PFSK-1 (cell line): ENCODE measurements around the gene BCR.

ENCODE experiments used
- FOXP2 ChIP-seq: optimal IDR thresholded peaks from 2 replicates; pipeline ENCODE3; 2011; ENCODE audit warnings: borderline replicate concordance, control low read depth, inconsistent platforms; ENCODE audit not compliant: insufficient read depth; ENCODE audit errors: extremely low read length, extremely low read depth
- POLR2AphosphoS5 ChIP-seq: IDR thresholded peaks from 2 replicates; pipeline ENCODE4 v1.6.1; 2012; ENCODE audit warnings: low read depth, mild to moderate bottlenecking, control low read depth, low read length, moderate library complexity
- SIN3A ChIP-seq: IDR thresholded peaks from 2 replicates; pipeline ENCODE4 v1.6.1; 2012; ENCODE audit warnings: mild to moderate bottlenecking, low read length, moderate library complexity, borderline replicate concordance; ENCODE audit not compliant: insufficient read depth
- TAF1 ChIP-seq: IDR thresholded peaks from 2 replicates; pipeline ENCODE4 v1.6.1; 2012; ENCODE audit warnings: low read length, control low read depth, borderline replicate concordance; ENCODE audit not compliant: insufficient read depth
- TF ChIP-seq, protein P1 (sequence below), 2 experiments: IDR thresholded peaks; 2 replicates each; pipeline versions ENCODE4 v1.6.1 to v1.8.0; 2011 to 2012; ENCODE audit warnings: low read depth in 2 of 2, low read length in 2 of 2, control low read depth in 1 of 2, inconsistent platforms in 1 of 2, mild to moderate bottlenecking in 1 of 2, moderate library complexity in 1 of 2; ENCODE audit not compliant: insufficient read depth in 1 of 2

BCR gene

GRCh38 chr22:23225724-23226496 lies 45.6 kb downstream of the BCR start:
- TF ChIP-seq, protein P1, sequence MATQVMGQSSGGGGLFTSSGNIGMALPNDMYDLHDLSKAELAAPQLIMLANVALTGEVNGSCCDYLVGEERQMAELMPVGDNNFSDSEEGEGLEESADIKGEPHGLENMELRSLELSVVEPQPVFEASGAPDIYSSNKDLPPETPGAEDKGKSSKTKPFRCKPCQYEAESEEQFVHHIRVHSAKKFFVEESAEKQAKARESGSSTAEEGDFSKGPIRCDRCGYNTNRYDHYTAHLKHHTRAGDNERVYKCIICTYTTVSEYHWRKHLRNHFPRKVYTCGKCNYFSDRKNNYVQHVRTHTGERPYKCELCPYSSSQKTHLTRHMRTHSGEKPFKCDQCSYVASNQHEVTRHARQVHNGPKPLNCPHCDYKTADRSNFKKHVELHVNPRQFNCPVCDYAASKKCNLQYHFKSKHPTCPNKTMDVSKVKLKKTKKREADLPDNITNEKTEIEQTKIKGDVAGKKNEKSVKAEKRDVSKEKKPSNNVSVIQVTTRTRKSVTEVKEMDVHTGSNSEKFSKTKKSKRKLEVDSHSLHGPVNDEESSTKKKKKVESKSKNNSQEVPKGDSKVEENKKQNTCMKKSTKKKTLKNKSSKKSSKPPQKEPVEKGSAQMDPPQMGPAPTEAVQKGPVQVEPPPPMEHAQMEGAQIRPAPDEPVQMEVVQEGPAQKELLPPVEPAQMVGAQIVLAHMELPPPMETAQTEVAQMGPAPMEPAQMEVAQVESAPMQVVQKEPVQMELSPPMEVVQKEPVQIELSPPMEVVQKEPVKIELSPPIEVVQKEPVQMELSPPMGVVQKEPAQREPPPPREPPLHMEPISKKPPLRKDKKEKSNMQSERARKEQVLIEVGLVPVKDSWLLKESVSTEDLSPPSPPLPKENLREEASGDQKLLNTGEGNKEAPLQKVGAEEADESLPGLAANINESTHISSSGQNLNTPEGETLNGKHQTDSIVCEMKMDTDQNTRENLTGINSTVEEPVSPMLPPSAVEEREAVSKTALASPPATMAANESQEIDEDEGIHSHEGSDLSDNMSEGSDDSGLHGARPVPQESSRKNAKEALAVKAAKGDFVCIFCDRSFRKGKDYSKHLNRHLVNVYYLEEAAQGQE (IDR thresholded peaks at IDR 0.05; ENCODE audit: insufficient read depth in 1 of 2, low read depth in 2 of 2, low read length in 2 of 2): no peak
- TF ChIP-seq TAF1 (no peak), FOXP2 (no peak), SIN3A (no peak), POLR2AphosphoS5 (no peak)

DNA sequence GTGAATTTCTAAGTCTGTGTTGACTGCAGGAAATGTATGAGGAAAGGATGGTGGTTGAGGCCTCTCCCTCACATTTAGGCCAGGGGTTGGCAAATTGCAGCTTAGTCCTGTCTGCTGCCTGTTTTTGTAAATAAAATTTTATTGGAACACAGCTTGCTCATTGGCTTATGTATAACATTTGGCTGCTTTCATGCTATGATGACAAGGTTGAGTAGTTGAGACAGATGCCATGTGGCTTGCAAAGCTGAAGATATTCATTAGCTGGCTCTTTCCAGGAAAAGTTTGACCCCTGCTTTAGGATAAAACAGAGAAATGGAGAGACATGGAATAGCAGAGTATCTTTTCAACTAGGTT lies 46.2 kb downstream of the BCR start:
- TF ChIP-seq POLR2AphosphoS5 (no peak), SIN3A (no peak), FOXP2 (no peak), TAF1 (no peak)
- TF ChIP-seq, protein P1 (IDR thresholded peaks at IDR 0.05; ENCODE audit: insufficient read depth in 1 of 2, low read depth in 2 of 2, low read length in 2 of 2): no peak

- no peak for TF ChIP-seq SIN3A
- TF ChIP-seq TAF1: no peak
- TF ChIP-seq FOXP2: no peak
- TF ChIP-seq, protein P1 (IDR thresholded peaks at IDR 0.05; ENCODE audit: insufficient read depth in 1 of 2, low read depth in 2 of 2, low read length in 2 of 2): no peak
- no peak for TF ChIP-seq POLR2AphosphoS5
These were observed 47.1 kb downstream of the BCR start for GRCh38 chr22:23227380-23227779.

- TF ChIP-seq, protein P1 (IDR thresholded peaks at IDR 0.05; ENCODE audit: insufficient read depth in 1 of 2, low read depth in 2 of 2, low read length in 2 of 2): no peak
- TF ChIP-seq SIN3A (no peak), POLR2AphosphoS5 (no peak), FOXP2 (no peak), TAF1 (no peak)
These were observed 48.2 kb downstream of the BCR start for GRCh38 chr22:23228503-23228902.
